ENCODE data around the gene EXOC4.

The EXOC4 gene

DNA sequence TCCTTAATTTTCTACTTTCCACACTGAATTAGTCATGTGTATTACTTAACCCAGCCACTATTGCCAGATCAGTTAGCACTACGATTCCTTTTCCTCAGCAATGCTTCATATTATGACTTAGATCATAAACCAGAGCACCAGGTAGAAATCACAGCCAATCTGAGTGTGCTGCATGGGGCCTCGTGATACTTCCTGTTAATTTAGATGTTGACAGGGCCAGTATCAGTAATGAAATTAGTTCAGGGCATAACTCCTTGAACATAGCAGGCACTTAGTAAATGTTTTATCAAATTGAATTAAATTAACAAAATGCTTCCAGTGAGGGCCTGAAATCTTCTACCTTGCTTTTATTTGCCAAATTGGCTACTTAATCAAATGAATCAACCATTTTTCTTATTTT, 705.0 kb downstream of the EXOC4 start:
- H3K36me3 ChIP-seq (ENCODE audit: control insufficient read depth, insufficient read depth, low read length), result no peaks in the 10 kb centered on the region
- no peak overlapping the region for H2BK5ac ChIP-seq (ENCODE audit: low read length)
- no peak overlapping the region for H4K5ac ChIP-seq (ENCODE audit: low read length)
- H3K9ac ChIP-seq (ENCODE audit: low read length), result no peak overlapping the region
- no peaks in the 10 kb centered on the region for H3K4me1 ChIP-seq (ENCODE audit: control insufficient read depth, low read depth, low read length)
- no peak overlapping the region for H3K27ac ChIP-seq (ENCODE audit: low read depth, low read length)
- H4K8ac ChIP-seq (ENCODE audit: low read depth, low read length), result no peak overlapping the region
- no peak for DNase-seq
- WGBS (ENCODE audit: extremely low coverage, insufficient coverage, low lambda C conversion rate), result no CpG with 5 or more reads among the region's 2 CpGs
- no peak overlapping the region for H2BK120ac ChIP-seq (ENCODE audit: low read depth, low read length)
- H3K4me2 ChIP-seq (ENCODE audit: low read length), result no peak overlapping the region
- no peak overlapping the region for H3K23ac ChIP-seq (ENCODE audit: low read length)
- no peak overlapping the region for H2AK5ac ChIP-seq (ENCODE audit: low read length)
- H3K4ac ChIP-seq (ENCODE audit: low read depth, low read length), result no peak overlapping the region
- H3K79me2 ChIP-seq (ENCODE audit: control insufficient read depth, insufficient read depth, low read length), result no peaks in the 10 kb centered on the region
- no peak overlapping the region for H3K4me3 ChIP-seq (ENCODE audit: low read length)
- H3K18ac ChIP-seq (ENCODE audit: low read length), result no peak overlapping the region
- no peaks in the 10 kb centered on the region for H3K79me1 ChIP-seq (ENCODE audit: low read length)
- H3K56ac ChIP-seq (ENCODE audit: low read length), result no peak overlapping the region
- no peak overlapping the region for H2BK15ac ChIP-seq (replicated peaks; ENCODE audit: low read depth)
- no peaks in the 10 kb centered on the region for H3K27me3 ChIP-seq (ENCODE audit: insufficient read depth, low read length, poor library complexity)

- no peaks in the 10 kb centered on the region for H3K27me3 ChIP-seq (ENCODE audit: insufficient read depth, low read length, poor library complexity)
- no peak overlapping the region for H2BK120ac ChIP-seq (ENCODE audit: low read depth, low read length)
- no peak overlapping the region for H3K56ac ChIP-seq (ENCODE audit: low read length)
- no peaks in the 10 kb centered on the region for H3K79me1 ChIP-seq (ENCODE audit: low read length)
- H3K23ac ChIP-seq (ENCODE audit: low read length), result no peak overlapping the region
- H4K5ac ChIP-seq (ENCODE audit: low read length), result no peak overlapping the region
- H3K9ac ChIP-seq (ENCODE audit: low read length), result no peak overlapping the region
- no peaks in the 10 kb centered on the region for H3K36me3 ChIP-seq (ENCODE audit: control insufficient read depth, insufficient read depth, low read length)
- H2BK5ac ChIP-seq (ENCODE audit: low read length), result no peak overlapping the region
- H3K18ac ChIP-seq (ENCODE audit: low read length), result no peak overlapping the region
- WGBS (ENCODE audit: extremely low coverage, insufficient coverage, low lambda C conversion rate), result no CpG with 5 or more reads among the region's 1 CpG
- H2BK15ac ChIP-seq (replicated peaks; ENCODE audit: low read depth), result no peak overlapping the region
- H3K27ac ChIP-seq (ENCODE audit: low read depth, low read length), result no peak overlapping the region
- H3K79me2 ChIP-seq (ENCODE audit: control insufficient read depth, insufficient read depth, low read length), result no peaks in the 10 kb centered on the region
- H3K4ac ChIP-seq (ENCODE audit: low read depth, low read length), result no peak overlapping the region
- no peak overlapping the region for H3K4me3 ChIP-seq (ENCODE audit: low read length)
- H3K4me2 ChIP-seq (ENCODE audit: low read length), result no peak overlapping the region
- DNase-seq, result no peak
- no peaks in the 10 kb centered on the region for H3K4me1 ChIP-seq (ENCODE audit: control insufficient read depth, low read depth, low read length)
- H4K8ac ChIP-seq (ENCODE audit: low read depth, low read length), result no peak overlapping the region
- no peak overlapping the region for H2AK5ac ChIP-seq (ENCODE audit: low read length)
Measured at GRCh38 chr7:133958822-133959221, 705.9 kb downstream of the EXOC4 start.

GRCh38 chr7:133959505-133959904, 706.6 kb downstream of the EXOC4 start:
- H2BK15ac ChIP-seq (replicated peaks; ENCODE audit: low read depth), result no peak overlapping the region
- H2BK5ac ChIP-seq (ENCODE audit: low read length), result no peak overlapping the region
- WGBS (ENCODE audit: extremely low coverage, insufficient coverage, low lambda C conversion rate), result no CpG with 5 or more reads among the region's 2 CpGs
- H3K27me3 ChIP-seq (ENCODE audit: insufficient read depth, low read length, poor library complexity), result no peaks in the 10 kb centered on the region
- no peak overlapping the region for H3K9ac ChIP-seq (ENCODE audit: low read length)
- H2BK120ac ChIP-seq (ENCODE audit: low read depth, low read length), result no peak overlapping the region
- H4K8ac ChIP-seq (ENCODE audit: low read depth, low read length), result no peak overlapping the region
- H4K5ac ChIP-seq (ENCODE audit: low read length), result no peak overlapping the region
- no peak for DNase-seq
- no peak overlapping the region for H3K56ac ChIP-seq (ENCODE audit: low read length)
- no peak overlapping the region for H3K18ac ChIP-seq (ENCODE audit: low read length)
- no peak overlapping the region for H3K4me3 ChIP-seq (ENCODE audit: low read length)
- no peak overlapping the region for H3K4ac ChIP-seq (ENCODE audit: low read depth, low read length)
- H3K36me3 ChIP-seq (ENCODE audit: control insufficient read depth, insufficient read depth, low read length), result no peaks in the 10 kb centered on the region
- H3K79me2 ChIP-seq (ENCODE audit: control insufficient read depth, insufficient read depth, low read length), result no peaks in the 10 kb centered on the region
- H2AK5ac ChIP-seq (ENCODE audit: low read length), result no peak overlapping the region
- H3K4me1 ChIP-seq (ENCODE audit: control insufficient read depth, low read depth, low read length), result no peaks in the 10 kb centered on the region
- no peak overlapping the region for H3K23ac ChIP-seq (ENCODE audit: low read length)
- no peaks in the 10 kb centered on the region for H3K79me1 ChIP-seq (ENCODE audit: low read length)
- no peak overlapping the region for H3K4me2 ChIP-seq (ENCODE audit: low read length)
- H3K27ac ChIP-seq (ENCODE audit: low read depth, low read length), result no peak overlapping the region

- H4K8ac ChIP-seq (ENCODE audit: low read depth, low read length), result no peak overlapping the region
- no peak for DNase-seq
- H3K4me1 ChIP-seq (ENCODE audit: control insufficient read depth, low read depth, low read length), result no peaks in the 10 kb centered on the region
- H3K79me2 ChIP-seq (ENCODE audit: control insufficient read depth, insufficient read depth, low read length), result no peaks in the 10 kb centered on the region
- WGBS (ENCODE audit: extremely low coverage, insufficient coverage, low lambda C conversion rate), result no CpG with 5 or more reads among the region's 3 CpGs
- no peak overlapping the region for H4K5ac ChIP-seq (ENCODE audit: low read length)
- H3K23ac ChIP-seq (ENCODE audit: low read length), result no peak overlapping the region
- no peak overlapping the region for H2AK5ac ChIP-seq (ENCODE audit: low read length)
- H3K4ac ChIP-seq (ENCODE audit: low read depth, low read length), result no peak overlapping the region
- H3K36me3 ChIP-seq (ENCODE audit: control insufficient read depth, insufficient read depth, low read length), result no peaks in the 10 kb centered on the region
- H2BK5ac ChIP-seq (ENCODE audit: low read length), result no peak overlapping the region
- H3K4me2 ChIP-seq (ENCODE audit: low read length), result no peak overlapping the region
- no peaks in the 10 kb centered on the region for H3K27me3 ChIP-seq (ENCODE audit: insufficient read depth, low read length, poor library complexity)
- no peak overlapping the region for H3K56ac ChIP-seq (ENCODE audit: low read length)
- no peaks in the 10 kb centered on the region for H3K79me1 ChIP-seq (ENCODE audit: low read length)
- no peak overlapping the region for H3K18ac ChIP-seq (ENCODE audit: low read length)
- no peak overlapping the region for H2BK120ac ChIP-seq (ENCODE audit: low read depth, low read length)
- H3K4me3 ChIP-seq (ENCODE audit: low read length), result no peak overlapping the region
- no peak overlapping the region for H3K9ac ChIP-seq (ENCODE audit: low read length)
- H2BK15ac ChIP-seq (replicated peaks; ENCODE audit: low read depth), result no peak overlapping the region
- no peak overlapping the region for H3K27ac ChIP-seq (ENCODE audit: low read depth, low read length)
Measured at GRCh38 chr7:133961724-133962123, 708.8 kb downstream of the EXOC4 start.

DNA sequence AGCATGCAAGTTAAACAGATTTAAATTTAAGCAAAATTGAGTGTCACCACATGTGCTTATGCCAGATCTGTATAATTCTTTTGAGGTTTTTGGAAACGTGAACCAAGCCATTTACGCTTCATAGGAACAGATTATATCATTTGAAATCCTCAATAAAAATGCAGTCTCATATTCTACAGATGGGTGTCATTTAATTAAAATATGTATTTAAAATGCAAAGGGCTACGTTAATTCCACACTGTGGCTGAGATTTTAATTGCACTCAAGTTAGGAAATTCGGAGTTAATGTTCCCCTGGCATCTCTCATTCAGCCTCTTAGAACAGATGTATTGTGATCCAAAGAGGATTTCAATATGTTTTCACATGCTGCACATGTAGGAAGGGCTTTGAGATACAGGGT, 709.8 kb downstream of the EXOC4 start:
- no peak overlapping the region for H2BK15ac ChIP-seq (replicated peaks; ENCODE audit: low read depth)
- H3K4me3 ChIP-seq (ENCODE audit: low read length), result no peak overlapping the region
- DNase-seq, result no peak
- H3K56ac ChIP-seq (ENCODE audit: low read length), result no peak overlapping the region
- H2AK5ac ChIP-seq (ENCODE audit: low read length), result no peak overlapping the region
- WGBS (ENCODE audit: extremely low coverage, insufficient coverage, low lambda C conversion rate), result no CpG with 5 or more reads among the region's 4 CpGs
- H4K5ac ChIP-seq (ENCODE audit: low read length), result no peak overlapping the region
- H3K4ac ChIP-seq (ENCODE audit: low read depth, low read length), result no peak overlapping the region
- no peaks in the 10 kb centered on the region for H3K27me3 ChIP-seq (ENCODE audit: insufficient read depth, low read length, poor library complexity)
- no peaks in the 10 kb centered on the region for H3K79me2 ChIP-seq (ENCODE audit: control insufficient read depth, insufficient read depth, low read length)
- H2BK120ac ChIP-seq (ENCODE audit: low read depth, low read length), result no peak overlapping the region
- no peak overlapping the region for H3K23ac ChIP-seq (ENCODE audit: low read length)
- H3K36me3 ChIP-seq (ENCODE audit: control insufficient read depth, insufficient read depth, low read length), result no peaks in the 10 kb centered on the region
- no peak overlapping the region for H3K27ac ChIP-seq (ENCODE audit: low read depth, low read length)
- no peak overlapping the region for H4K8ac ChIP-seq (ENCODE audit: low read depth, low read length)
- no peaks in the 10 kb centered on the region for H3K4me1 ChIP-seq (ENCODE audit: control insufficient read depth, low read depth, low read length)
- H3K9ac ChIP-seq (ENCODE audit: low read length), result no peak overlapping the region
- no peak overlapping the region for H3K18ac ChIP-seq (ENCODE audit: low read length)
- H3K4me2 ChIP-seq (ENCODE audit: low read length), result no peak overlapping the region
- no peaks in the 10 kb centered on the region for H3K79me1 ChIP-seq (ENCODE audit: low read length)
- H2BK5ac ChIP-seq (ENCODE audit: low read length), result no peak overlapping the region

DNA sequence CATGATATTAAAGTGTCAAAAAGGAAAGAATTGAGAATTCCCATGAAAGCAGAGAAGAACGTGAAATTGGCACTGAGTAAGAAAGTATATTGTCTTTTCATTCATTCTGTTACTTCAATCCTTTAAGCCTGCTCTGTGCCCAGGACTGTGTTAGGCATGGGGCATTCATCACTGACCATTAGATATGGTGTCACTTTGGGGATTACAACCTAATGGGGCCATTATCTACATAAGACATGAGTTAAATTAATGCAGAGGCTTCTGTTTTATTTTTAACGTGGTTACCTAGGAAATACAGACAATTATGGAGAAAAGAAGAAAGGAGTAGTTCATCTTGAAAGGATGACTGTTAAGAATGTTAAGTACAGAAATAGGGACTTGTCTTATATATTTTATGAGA, 710.8 kb downstream of the EXOC4 start:
- Histone ChIP-seq H3K79me1 (ENCODE audit: low read length) (no peaks in the 10 kb centered on the region), H3K23ac (ENCODE audit: low read length) (no peak overlapping the region), H3K9ac (ENCODE audit: low read length) (no peak overlapping the region), H2AK5ac (ENCODE audit: low read length) (no peak overlapping the region), H3K27ac (ENCODE audit: low read depth, low read length) (no peak overlapping the region), H2BK15ac (replicated peaks; ENCODE audit: low read depth) (no peak overlapping the region), H3K4ac (ENCODE audit: low read depth, low read length) (no peak overlapping the region), H3K4me3 (ENCODE audit: low read length) (no peak overlapping the region), H4K5ac (ENCODE audit: low read length) (no peak overlapping the region), H3K27me3 (ENCODE audit: insufficient read depth, low read length, poor library complexity) (no peaks in the 10 kb centered on the region), H3K79me2 (ENCODE audit: control insufficient read depth, insufficient read depth, low read length) (no peaks in the 10 kb centered on the region), H3K18ac (ENCODE audit: low read length) (no peak overlapping the region), H3K4me1 (ENCODE audit: control insufficient read depth, low read depth, low read length) (no peaks in the 10 kb centered on the region), H2BK120ac (ENCODE audit: low read depth, low read length) (no peak overlapping the region), H3K56ac (ENCODE audit: low read length) (no peak overlapping the region), H4K8ac (ENCODE audit: low read depth, low read length) (no peak overlapping the region), H3K36me3 (ENCODE audit: control insufficient read depth, insufficient read depth, low read length) (no peaks in the 10 kb centered on the region), H2BK5ac (ENCODE audit: low read length) (no peak overlapping the region), H3K4me2 (ENCODE audit: low read length) (no peak overlapping the region)
- no peak for DNase-seq
- no CpG with 5 or more reads among the region's 2 CpGs for WGBS (ENCODE audit: extremely low coverage, insufficient coverage, low lambda C conversion rate)
